Muscle of back (tissue), 11 donors: ENCODE measurements around the gene ZMYM2. TPM values are rescaled to one million over a fixed set of nuclear protein-coding genes. Genes with fewer than 3 reads are reported as not detected.

ENCODE experiments used
- DNase-seq, 3 donors: peaks; one replicate each; pipeline versions ENCODE4 v3.0.0 to v3.0.0-alpha.2; 2013
- polyA plus RNA-seq, 10 donors: library from polyadenylated mRNA; unstranded; fragments of 120-200 nt; gene quantifications; one replicate each; pipeline ENCODE4 v1.2.1, GENCODE V29; 2013; ENCODE audit not compliant: insufficient read length in 10 of 10

ZMYM2 gene
- polyA plus RNA-seq, 10 donors, result 37.2 to 75.3 (median 53.4) TPM

DNA sequence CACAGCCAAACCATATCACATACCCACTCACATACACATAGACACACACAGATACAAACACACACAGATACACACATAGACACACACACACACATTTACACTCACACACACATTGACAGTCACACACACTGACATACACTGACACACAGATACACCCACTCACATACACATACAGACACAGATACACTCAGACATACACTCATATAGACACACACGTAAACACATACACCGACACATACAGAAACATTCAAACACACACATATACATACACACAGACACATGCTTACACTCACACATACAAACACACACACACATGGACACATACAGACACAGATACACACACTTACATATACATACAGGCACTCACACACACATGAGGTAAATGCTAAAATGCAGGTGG lies 172.1 kb downstream of the ZMYM2 start:
- DNase-seq, result no peak

DNA sequence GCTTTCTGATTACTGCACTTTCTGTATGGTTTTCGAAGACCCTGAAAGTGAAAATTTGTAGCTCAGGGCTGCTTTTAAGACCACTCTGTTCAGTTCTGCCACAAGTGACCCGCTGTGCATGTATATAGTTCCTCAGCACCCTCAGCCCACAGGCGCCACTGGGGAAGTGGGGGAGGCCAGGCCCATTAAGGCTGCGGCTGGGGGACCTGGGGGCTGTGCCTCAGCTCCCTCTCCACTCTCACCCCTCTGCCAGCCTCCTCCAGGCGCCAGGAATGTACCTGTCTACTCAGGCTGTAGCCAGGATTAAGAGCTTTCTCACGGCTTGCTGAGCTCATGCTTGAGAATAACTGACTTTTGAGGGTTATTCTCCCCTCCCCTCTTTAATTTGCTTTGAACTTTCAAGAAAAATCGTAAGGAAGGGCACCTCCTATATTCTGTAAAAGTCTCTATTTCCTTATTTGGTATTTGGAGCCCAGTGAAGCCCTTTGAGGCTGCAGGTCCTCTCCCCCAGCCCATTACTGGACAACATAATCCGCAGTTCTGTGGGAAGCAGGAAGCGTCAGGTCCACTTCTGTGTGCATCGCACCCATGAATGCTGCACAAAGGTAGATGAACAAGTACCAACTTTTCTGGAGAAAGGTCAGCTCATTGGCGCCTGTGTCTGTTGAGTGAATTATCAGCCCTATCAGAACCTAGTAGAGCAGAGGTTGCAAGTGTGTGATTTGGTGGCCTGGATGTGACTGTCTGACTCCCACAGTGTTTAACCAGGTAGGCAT lies 172.7 kb downstream of the ZMYM2 start:
- DNase-seq, result no peak

DNA sequence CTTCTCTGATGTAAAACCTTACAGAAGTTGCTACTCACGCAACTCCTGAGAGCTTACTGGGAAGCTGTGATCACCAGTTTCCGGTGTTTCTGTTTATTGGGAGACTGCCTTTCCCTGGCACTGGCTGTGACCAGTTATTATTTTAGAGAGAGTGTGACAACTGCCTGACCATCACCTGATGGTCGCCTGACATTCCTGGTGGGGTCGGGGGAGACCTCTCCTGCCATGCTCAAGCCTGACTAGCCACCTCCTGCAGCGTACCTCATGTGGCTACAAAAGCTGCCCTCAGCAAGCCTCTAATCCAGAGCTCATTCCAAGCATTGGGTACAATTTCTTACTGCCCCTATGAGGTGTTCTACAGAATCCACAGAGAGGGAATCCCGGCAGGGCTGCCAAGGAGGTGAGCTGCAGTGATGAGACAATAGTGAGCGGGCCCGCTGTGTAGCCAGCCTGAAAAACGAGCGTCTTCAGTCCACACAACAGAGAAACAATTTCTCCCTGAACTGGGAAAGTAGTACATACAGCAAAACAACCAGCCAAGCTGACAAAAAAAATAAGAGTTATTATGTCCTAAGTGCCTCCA lies 173.6 kb downstream of the ZMYM2 start:
- no peak for DNase-seq

DNA sequence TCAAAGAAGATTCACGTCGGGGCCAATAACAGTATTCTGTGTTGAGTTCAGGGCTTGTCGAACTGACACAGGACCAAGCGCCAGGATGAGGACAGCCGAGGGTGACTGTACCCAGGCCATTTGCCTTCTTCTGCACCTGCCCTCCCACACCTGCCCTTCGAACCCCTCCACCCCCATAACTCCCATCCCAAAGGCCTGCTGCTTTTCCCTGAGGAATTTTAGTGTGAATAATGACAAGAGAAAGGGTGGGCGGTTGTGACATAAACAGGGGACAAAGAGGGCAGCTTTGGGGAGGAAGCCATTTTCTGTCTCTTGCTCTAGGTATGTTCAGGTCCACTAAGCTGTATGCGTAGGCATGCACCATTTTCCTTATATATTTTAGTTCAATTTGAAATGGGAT lies 176.2 kb downstream of the ZMYM2 start:
- DNase-seq, result no peak

DNA sequence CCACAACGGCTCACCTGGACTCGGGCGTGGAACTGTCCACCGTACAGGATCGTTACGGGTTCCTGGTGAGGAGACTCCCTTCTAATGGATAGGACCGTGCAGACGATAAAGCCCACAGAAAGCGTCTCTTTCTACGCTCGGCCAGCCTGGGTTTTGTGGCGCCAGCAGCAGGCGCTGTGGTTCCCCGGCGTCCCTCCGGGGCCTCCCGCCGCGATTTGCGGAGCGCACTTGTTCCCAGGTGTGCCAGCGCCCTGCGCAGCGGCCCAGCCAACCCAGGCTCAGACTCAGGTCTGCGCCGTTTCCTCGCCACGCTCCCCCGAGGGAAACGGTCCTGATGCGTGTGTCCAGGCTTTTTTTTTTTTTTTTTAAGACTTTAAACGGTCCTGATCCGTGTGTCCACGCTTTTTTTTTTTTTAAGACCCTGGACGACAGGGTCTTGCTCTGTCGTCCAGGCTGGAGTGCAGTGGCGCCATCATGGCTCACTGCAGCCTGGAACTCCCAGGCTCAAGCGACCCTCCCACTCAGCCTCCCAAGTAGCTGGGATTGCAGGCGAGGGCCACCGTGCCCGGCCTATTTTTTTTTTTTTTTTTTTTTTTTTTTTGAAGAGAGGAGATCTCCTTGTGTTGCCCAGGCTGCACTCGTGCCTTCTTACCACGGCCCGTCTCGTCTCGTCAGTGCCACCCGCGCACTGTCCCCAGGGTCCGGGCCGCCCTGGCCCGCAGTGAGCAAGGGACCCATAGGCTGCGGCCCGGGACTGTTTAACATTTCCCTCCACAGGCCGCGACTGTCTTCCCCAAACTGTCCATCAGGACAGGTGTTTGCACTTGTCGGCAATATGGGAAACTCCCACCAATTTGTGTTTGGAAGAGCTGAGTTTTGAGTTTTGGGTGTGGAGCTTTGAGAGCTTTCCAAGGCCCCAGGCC lies 178.5 kb downstream of the ZMYM2 start:
- no peak for DNase-seq

DNA sequence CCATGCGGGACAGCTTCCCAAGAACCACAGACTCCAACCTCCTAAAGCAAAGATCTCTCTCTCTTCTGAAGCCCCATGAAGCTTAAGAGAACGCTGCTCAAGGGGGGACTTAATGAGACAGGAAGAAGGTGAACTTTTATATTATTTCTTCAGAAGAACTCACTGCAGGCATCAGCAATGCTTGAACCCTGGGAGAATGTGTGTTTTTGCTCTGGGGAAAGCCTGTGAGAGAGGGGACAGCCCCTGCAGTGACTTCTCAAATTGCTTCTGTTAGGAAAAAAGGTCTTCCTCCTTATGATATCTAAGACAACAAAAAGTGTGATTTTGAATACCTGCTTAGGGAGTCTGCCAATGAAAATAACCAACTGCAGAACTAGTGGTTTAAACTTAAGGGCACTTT lies 179.3 kb downstream of the ZMYM2 start:
- DNase-seq, result no peak

DNA sequence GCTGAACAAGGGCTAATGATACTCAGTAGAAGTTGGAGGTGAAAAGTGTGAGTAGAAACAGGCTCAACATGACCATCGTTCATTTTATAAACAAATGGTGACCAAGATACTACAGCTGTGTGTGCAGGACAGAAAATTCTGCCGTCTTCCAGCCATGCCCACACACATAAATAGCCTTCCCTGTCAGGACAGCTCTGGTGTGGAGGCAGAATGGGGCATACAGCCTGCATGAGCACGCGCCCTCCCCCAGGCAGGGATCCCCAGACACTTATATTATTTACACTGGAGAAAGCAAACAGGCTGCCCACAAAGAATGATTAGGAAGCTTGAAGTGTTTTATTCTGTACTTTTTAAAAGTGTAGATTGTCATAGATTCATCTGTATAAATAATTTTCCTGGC lies 182.0 kb downstream of the ZMYM2 start:
- DNase-seq, result no peak

Other genes starting within 250 kb of the ZMYM2 start
- 10 to 100 TPM; 37.1 to 50.4 (median 43.0) TPM for gene PSPC1, start 175.8 kb upstream of the ZMYM2 start, polyA plus RNA-seq
- 10 to 100 TPM in 8 of 10 donors, 1 to 10 TPM in 2; 8.4 to 18.1 (median 13.2) TPM for gene ZMYM5, start 95.1 kb upstream of the ZMYM2 start, polyA plus RNA-seq
- gene GJA3, start 202.3 kb downstream of the ZMYM2 start, polyA plus RNA-seq, result 1 to 10 TPM; 1.9 to 5.6 (median 3.2) TPM
- gene GJB2, start 234.2 kb downstream of the ZMYM2 start, polyA plus RNA-seq, result 10 to 100 TPM in 2 of 10 donors, 1 to 10 TPM in 5, under 1 TPM in 3; 0.37 to 14.4 (median 2.3) TPM